ENCODE data around the gene METTL3. TPM values are rescaled to one million over a fixed set of nuclear protein-coding genes. Genes with fewer than 3 reads are reported as not detected.

Gene METTL3
- total and polyA plus RNA-seq, 2 donors from 2014 or later, result 31.4 to 44.3 TPM

DNA sequence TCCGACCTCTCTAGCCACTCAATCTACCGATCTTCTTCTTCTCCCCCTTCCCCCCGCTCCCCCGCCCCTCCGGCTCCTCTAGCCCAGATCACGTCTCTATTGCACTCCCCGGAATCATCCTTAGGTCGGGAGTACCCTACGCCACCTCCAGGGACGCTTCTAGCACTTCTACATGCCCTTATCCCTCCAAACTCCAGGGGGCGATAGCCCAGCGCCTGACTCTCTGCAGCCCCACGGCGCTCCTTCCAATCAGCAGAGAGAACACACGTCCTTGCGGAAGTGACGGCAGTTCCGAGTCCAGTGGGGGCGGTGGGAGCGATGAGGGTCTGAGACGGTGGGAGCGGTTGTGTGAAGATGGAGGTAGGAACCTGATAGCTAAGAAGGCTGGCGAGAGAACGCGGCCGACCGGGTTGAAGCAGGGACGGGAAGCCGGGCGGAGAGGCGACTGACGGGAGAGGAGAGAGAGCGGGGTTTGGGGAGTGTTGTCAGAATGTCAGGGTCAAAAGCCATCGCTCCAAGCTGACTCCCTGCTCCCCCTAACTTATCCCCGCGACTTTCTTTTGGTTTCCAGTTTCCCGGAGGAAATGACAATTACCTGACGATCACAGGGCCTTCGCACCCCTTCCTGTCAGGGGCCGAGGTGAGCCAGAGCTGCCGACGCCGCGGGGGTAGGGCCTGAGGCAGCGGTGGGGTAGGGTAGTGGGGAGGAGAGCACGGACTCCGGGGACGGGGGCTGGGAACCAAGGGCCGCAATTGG is 34.0 kb downstream of the METTL3 start, which contains the start of the genes RAB2B and TOX4:
TSS of gene RAB2B (minus strand) at position 35 of the 757 bp plus-strand sequence. CDS start 87 bp downstream, outside the sequence.
TSS of gene TOX4 (plus strand) at position 271 of the 757 bp plus-strand sequence. CDS start at position 355, 84 bp downstream.
- DNase-seq, result peak; percentile 97 to 100 (median 99)
- H3K9ac ChIP-seq (ENCODE audit: low read length in 3 of 3), result peak within 1 kb of the TSS; percentile 93 to 97 (median 96)
- no peaks in the 10 kb centered on the region for H3K9me3 ChIP-seq (ENCODE audit: control insufficient read depth in 2 of 3, insufficient read depth in 1 of 3, low read length in 3 of 3)
- peak within 1 kb of the TSS; percentile 88 to 99 (median 96) for H3K4me3 ChIP-seq (ENCODE audit: low read length in 3 of 3)
- H3K27ac ChIP-seq (ENCODE audit: low read depth in 2 of 2, low read length in 2 of 2), result peak within 1 kb of the TSS; percentile 85 to 89
- FAIRE-seq, result peak; percentile 76
- TF ChIP-seq, protein P1, sequence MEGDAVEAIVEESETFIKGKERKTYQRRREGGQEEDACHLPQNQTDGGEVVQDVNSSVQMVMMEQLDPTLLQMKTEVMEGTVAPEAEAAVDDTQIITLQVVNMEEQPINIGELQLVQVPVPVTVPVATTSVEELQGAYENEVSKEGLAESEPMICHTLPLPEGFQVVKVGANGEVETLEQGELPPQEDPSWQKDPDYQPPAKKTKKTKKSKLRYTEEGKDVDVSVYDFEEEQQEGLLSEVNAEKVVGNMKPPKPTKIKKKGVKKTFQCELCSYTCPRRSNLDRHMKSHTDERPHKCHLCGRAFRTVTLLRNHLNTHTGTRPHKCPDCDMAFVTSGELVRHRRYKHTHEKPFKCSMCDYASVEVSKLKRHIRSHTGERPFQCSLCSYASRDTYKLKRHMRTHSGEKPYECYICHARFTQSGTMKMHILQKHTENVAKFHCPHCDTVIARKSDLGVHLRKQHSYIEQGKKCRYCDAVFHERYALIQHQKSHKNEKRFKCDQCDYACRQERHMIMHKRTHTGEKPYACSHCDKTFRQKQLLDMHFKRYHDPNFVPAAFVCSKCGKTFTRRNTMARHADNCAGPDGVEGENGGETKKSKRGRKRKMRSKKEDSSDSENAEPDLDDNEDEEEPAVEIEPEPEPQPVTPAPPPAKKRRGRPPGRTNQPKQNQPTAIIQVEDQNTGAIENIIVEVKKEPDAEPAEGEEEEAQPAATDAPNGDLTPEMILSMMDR (IDR thresholded peaks at IDR 0.05; ENCODE audit: borderline replicate concordance, extremely low read depth, insufficient read depth), result peak; percentile 96
- peaks cover 4 to 8% (median 5%) of the 10 kb centered on the region in 3 donors for H3K36me3 ChIP-seq (ENCODE audit: control insufficient read depth in 2 of 3, insufficient read depth in 3 of 3, low read length in 3 of 3)
- H3K4me1 ChIP-seq (ENCODE audit: control insufficient read depth in 2 of 3, insufficient read depth in 2 of 3, low read depth in 1 of 3, low read length in 3 of 3), result peaks cover 0 to 4% (median 0%) of the 10 kb centered on the region in 3 donors
- no peaks in the 10 kb centered on the region for H3K27me3 ChIP-seq (ENCODE audit: control insufficient read depth, insufficient read depth, low read length)
- intact Hi-C loops (cut with DNase I), result no loop called here

DNA sequence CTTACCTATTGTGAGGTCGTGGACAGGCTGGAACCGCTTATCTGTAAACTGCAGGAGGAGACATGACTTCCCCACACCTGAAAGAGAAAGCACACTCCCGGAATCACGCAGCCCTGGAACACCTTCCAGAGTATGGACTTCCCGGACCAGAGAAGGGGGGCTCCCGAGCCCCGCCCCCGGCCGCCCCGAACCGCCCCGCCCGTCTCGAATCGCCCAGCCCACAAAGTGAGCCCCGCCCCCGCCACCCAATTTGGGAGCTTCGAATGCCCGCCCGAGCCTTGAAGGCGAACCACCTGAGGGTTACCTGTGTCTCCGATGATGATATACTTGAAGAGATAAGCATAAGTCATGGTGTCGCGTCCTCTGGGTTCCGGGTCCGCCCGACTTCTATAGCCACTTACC is 34.6 kb downstream of the METTL3 start:
- DNase-seq (peak in 2 of 5 donors; percentile 92 to 94), FAIRE-seq (no peak)
- Histone ChIP-seq H3K4me1 (ENCODE audit: control insufficient read depth in 2 of 3, insufficient read depth in 2 of 3, low read depth in 1 of 3, low read length in 3 of 3) (peaks cover 0 to 4% (median 0%) of the 10 kb centered on the region in 3 donors), H3K27me3 (ENCODE audit: control insufficient read depth, insufficient read depth, low read length) (no peaks in the 10 kb centered on the region), H3K36me3 (ENCODE audit: control insufficient read depth in 2 of 3, insufficient read depth in 3 of 3, low read length in 3 of 3) (peaks cover 4 to 8% (median 5%) of the 10 kb centered on the region in 3 donors), H3K9me3 (ENCODE audit: control insufficient read depth in 2 of 3, insufficient read depth in 1 of 3, low read length in 3 of 3) (no peaks in the 10 kb centered on the region), H3K27ac (ENCODE audit: low read depth in 2 of 2, low read length in 2 of 2) (peak overlapping the region; percentile 63 to 88), H3K9ac (ENCODE audit: low read length in 3 of 3) (peak overlapping the region; percentile 77 to 95 (median 85)), H3K4me3 (ENCODE audit: low read length in 3 of 3) (peak overlapping the region; percentile 88 to 96 (median 94))
- intact Hi-C loops (cut with DNase I), result no loop called here
- TF ChIP-seq, protein P1 (IDR thresholded peaks at IDR 0.05; ENCODE audit: borderline replicate concordance, extremely low read depth, insufficient read depth), result no peak

DNA sequence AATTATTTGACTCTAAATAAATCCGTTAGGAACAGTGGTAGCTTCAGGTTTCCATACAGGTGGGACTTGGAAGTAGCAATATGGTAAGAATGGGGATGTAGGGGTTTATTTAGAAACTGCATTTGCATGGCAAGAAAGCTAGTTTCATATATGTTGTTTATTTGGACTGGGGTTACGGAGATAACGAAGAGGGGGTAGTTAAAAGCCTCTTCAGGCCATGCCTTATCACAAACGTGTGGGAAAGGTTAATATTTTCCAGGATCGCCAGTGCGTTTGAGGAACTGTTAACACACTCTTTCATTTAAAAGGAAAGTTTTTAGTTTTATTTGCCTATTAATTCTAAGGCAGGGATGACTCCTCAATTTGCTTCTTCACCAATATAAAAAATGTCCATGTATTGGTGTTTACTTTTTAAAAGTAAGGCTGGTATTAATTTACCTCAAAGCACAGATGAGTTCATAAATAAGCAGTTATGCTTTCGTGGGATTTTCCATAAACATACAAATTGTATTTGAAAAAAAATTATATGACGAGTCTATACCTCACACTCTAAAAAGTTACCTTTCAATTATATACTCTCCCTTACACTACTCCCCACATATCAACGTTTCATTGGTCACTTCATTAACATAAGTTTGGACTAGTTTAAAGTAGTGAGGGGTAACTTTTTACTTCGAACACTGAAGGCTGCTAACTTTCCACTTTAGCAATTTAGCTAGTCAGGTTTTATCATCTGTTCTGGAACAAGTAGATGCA is 35.2 kb downstream of the METTL3 start:
- TF ChIP-seq, protein P1 (IDR thresholded peaks at IDR 0.05; ENCODE audit: borderline replicate concordance, extremely low read depth, insufficient read depth), result no peak
- intact Hi-C loops (cut with DNase I), result no loop called here
- peak overlapping the region; percentile 88 to 96 (median 94) for H3K4me3 ChIP-seq (ENCODE audit: low read length in 3 of 3)
- no peak for FAIRE-seq
- H3K9ac ChIP-seq (ENCODE audit: low read length in 3 of 3), result peak overlapping the region; percentile 77 to 95 (median 85)
- peaks cover 0 to 4% (median 0%) of the 10 kb centered on the region in 3 donors for H3K4me1 ChIP-seq (ENCODE audit: control insufficient read depth in 2 of 3, insufficient read depth in 2 of 3, low read depth in 1 of 3, low read length in 3 of 3)
- H3K27ac ChIP-seq (ENCODE audit: low read depth in 2 of 2, low read length in 2 of 2), result peak overlapping the region; percentile 63 to 88
- DNase-seq, result peak in 1 of 5 donors; percentile 1
- peaks cover 4 to 8% (median 5%) of the 10 kb centered on the region in 3 donors for H3K36me3 ChIP-seq (ENCODE audit: control insufficient read depth in 2 of 3, insufficient read depth in 3 of 3, low read length in 3 of 3)
- no peaks in the 10 kb centered on the region for H3K9me3 ChIP-seq (ENCODE audit: control insufficient read depth in 2 of 3, insufficient read depth in 1 of 3, low read length in 3 of 3)
- H3K27me3 ChIP-seq (ENCODE audit: control insufficient read depth, insufficient read depth, low read length), result no peaks in the 10 kb centered on the region

Measured in kidney (tissue), 14 donors.